CD14-positive monocyte (primary cell): ENCODE data around the gene RAI1. TPM values are rescaled to one million over a fixed set of nuclear protein-coding genes. Genes with fewer than 3 reads are reported as not detected.

ENCODE experiments used
- DNase-seq, 3 donors: peaks; one replicate each; pipeline ENCODE4 v3.0.0-alpha.2; 2011 to 2022
- H2AFZ ChIP-seq: 2 replicates; pipeline ENCODE4 v1.6.0; 2012; ENCODE audit warnings: mild to moderate bottlenecking, low read depth, low read length, inconsistent platforms; ENCODE audit not compliant: insufficient read depth, poor library complexity, severe bottlenecking
- H3K27ac ChIP-seq, 2 donors: 1 replicate in 1 of 2; 2 replicates in 1 of 2; pipeline ENCODE4 v1.5.1; 2012 to 2013; ENCODE audit warnings: low read length in 2 of 2, control low read depth in 1 of 2, inconsistent platforms in 1 of 2, low read depth in 1 of 2, mild to moderate bottlenecking in 1 of 2
- H3K27me3 ChIP-seq, 2 donors: one replicate each; pipeline versions ENCODE4 v1.6.0 to v1.6.1; 2011 to 2013; ENCODE audit warnings: low read length in 2 of 2; ENCODE audit not compliant: control insufficient read depth in 2 of 2, insufficient read depth in 2 of 2
- H3K36me3 ChIP-seq, 2 donors: replicated peaks in 1 of 2; 1 replicate in 1 of 2; 2 replicates in 1 of 2; pipeline versions ENCODE4 v1.5.1 to v1.6.1; 2012 to 2013; ENCODE audit warnings: low read length in 2 of 2, control low read depth in 1 of 2, inconsistent platforms in 1 of 2, mild to moderate bottlenecking in 1 of 2; ENCODE audit not compliant: insufficient read depth in 2 of 2, control insufficient read depth in 1 of 2
- H3K4me1 ChIP-seq, 2 donors: 1 replicate in 1 of 2; 2 replicates in 1 of 2; pipeline versions ENCODE4 v1.5.1 to v1.6.1; 2012 to 2013; ENCODE audit warnings: low read length in 2 of 2, control low read depth in 1 of 2, inconsistent platforms in 1 of 2, mild to moderate bottlenecking in 1 of 2, moderate library complexity in 1 of 2; ENCODE audit not compliant: insufficient read depth in 2 of 2, control insufficient read depth in 1 of 2
- H3K4me2 ChIP-seq: replicated peaks from 2 replicates; pipeline ENCODE3; 2012; ENCODE audit warnings: low read length, moderate library complexity, mild to moderate bottlenecking; ENCODE audit not compliant: poor library complexity, severe bottlenecking; ENCODE audit errors: extremely low read depth
- H3K4me3 ChIP-seq, 3 experiments: fragments of 200-600 bp in 1 of 3; sonication (generic) in 1 of 3; replicated peaks in 1 of 3; 1 replicate in 2 of 3; 2 replicates in 1 of 3; pipeline ENCODE4 v1.5.1; 2011 to 2013; ENCODE audit warnings: low read length in 3 of 3, mild to moderate bottlenecking in 3 of 3, control low read depth in 2 of 3, low read depth in 2 of 3, inconsistent platforms in 1 of 3, moderate library complexity in 1 of 3
- H3K79me2 ChIP-seq: 2 replicates; pipeline ENCODE4 v1.6.0; 2012; ENCODE audit warnings: mild to moderate bottlenecking, control low read depth, inconsistent platforms, low read length, moderate library complexity; ENCODE audit not compliant: insufficient read depth
- H3K9ac ChIP-seq: 2 replicates; pipeline ENCODE4 v1.6.0; 2017; ENCODE audit warnings: low read length, mild to moderate bottlenecking; ENCODE audit not compliant: insufficient read depth, poor library complexity, severe bottlenecking
- H3K9me3 ChIP-seq, 2 donors: replicated peaks in 1 of 2; 1 replicate in 1 of 2; 2 replicates in 1 of 2; pipeline versions ENCODE4 v1.5.1 to v1.6.1; 2012 to 2013; ENCODE audit warnings: low read length in 2 of 2, control low read depth in 1 of 2; ENCODE audit not compliant: control insufficient read depth in 1 of 2, insufficient read depth in 1 of 2
- H4K20me1 ChIP-seq: 2 replicates; pipeline ENCODE4 v1.6.0; 2012; ENCODE audit warnings: mild to moderate bottlenecking, low read length, control low read depth, moderate library complexity; ENCODE audit not compliant: insufficient read depth
- H3K27ac Mint-ChIP-seq, 7 donors: one replicate each; pipeline ENCODE4 v1.8.0; 2020; ENCODE audit warnings: mild to moderate bottlenecking in 7 of 7, mixed read lengths in 7 of 7, moderate library complexity in 6 of 7, inconsistent platforms in 2 of 7
- H3K27me3 Mint-ChIP-seq, 3 donors: one replicate each; pipeline ENCODE4 v1.8.0; 2021 to 2022; ENCODE audit warnings: low read depth in 3 of 3, mild to moderate bottlenecking in 3 of 3, mixed read lengths in 3 of 3, moderate library complexity in 3 of 3, inconsistent platforms in 1 of 3
- H3K36me3 Mint-ChIP-seq, 2 donors: one replicate each; pipeline ENCODE4 v1.8.0; 2020; ENCODE audit warnings: mixed read lengths in 2 of 2, inconsistent platforms in 1 of 2, mild to moderate bottlenecking in 1 of 2
- H3K4me1 Mint-ChIP-seq: one replicate; pipeline ENCODE4 v1.8.0; 2020; ENCODE audit warnings: mild to moderate bottlenecking, mixed read lengths
- H3K4me3 Mint-ChIP-seq, 2 donors: one replicate each; pipeline ENCODE4 v1.8.0; 2020; ENCODE audit warnings: mild to moderate bottlenecking in 2 of 2, mixed read lengths in 2 of 2, moderate library complexity in 1 of 2
- H3K9me3 Mint-ChIP-seq, 7 donors: one replicate each; pipeline ENCODE4 v1.8.0; 2020 to 2022; ENCODE audit warnings: mixed read lengths in 7 of 7, mild to moderate bottlenecking in 6 of 7, moderate library complexity in 6 of 7, inconsistent platforms in 2 of 7
- WGBS: methylation state at CpG from one replicate; pipeline ENCODE4 v1.1.5; 2013; ENCODE audit warnings: missing lambda C conversion rate; ENCODE audit not compliant: insufficient coverage; 5-methylcytosine and 5-hydroxymethylcytosine counted together
- intact Hi-C, 2 donors: fragments of 100-400 bp; cut with micrococcal nuclease; formaldehyde crosslinking; loops; one replicate each; pipeline versions ENCODE4 v1.15.0 to v1.15.1; 2023
- polyA plus RNA-seq, 3 donors: library from polyadenylated mRNA; depleted of rRNA in 1 of 3; unstranded in 2 of 3; stranded (reverse) in 1 of 3; fragments of 300-500 nt in 2 of 3; fragments of >200 nt in 1 of 3; fragmentation: Illumina TruSeq in 2 of 3; gene quantifications; 1 replicate in 2 of 3; 2 replicates in 1 of 3; pipeline ENCODE4 v1.2.3, GENCODE V29; 2012 to 2021
- TF ChIP-seq, protein P1 (sequence below): fragments of 200-600 bp; IDR thresholded peaks from one replicate; pipeline ENCODE4 v1.8.0; 2022; ENCODE audit warnings: antibody characterized with exemption, mild to moderate bottlenecking

The RAI1 gene
- polyA plus RNA-seq, 3 donors, result 0.89 to 4.4 (median 1.5) TPM

DNA sequence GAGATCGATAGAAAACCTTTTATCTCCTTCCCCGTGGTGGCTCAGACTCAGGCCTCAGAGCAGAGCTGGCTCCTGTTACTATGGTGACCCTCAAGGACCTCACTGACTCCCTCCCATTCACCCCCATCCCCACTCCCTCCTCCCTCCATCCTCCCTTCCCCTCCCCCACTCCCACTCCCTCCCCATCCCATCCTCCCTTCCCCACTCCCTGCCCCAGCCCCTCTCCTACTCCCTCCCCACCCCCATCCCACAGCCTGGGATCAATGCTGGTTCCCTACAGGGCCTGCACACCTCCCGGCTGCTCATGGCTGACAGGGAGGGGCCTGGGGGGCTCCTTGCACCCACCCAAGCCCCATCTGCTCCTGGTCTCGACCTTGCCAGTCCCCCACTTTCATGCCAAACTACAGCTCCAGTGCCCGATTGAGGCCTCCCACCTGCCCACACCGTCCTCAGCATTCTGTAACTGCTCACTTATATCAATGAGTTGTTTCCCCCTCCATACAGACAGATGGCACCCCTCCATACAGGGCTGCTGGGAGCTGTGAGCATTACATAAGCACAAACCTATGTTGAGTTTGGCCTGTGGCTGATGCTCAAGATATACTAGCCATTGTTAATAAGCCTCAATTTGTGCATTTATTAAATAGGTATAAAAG, 11.6 kb upstream of the RAI1 start:
- Histone ChIP-seq H2AFZ (no peak overlapping the region), H3K27ac (no peak overlapping the region), H3K27me3 (no peaks in the 10 kb centered on the region), H3K9me3 (no peaks in the 10 kb centered on the region), H3K4me3 (no peak overlapping the region), H3K36me3 (no peaks in the 10 kb centered on the region), H4K20me1 (no peaks in the 10 kb centered on the region), H3K79me2 (no peaks in the 10 kb centered on the region), H3K9ac (no peak overlapping the region), H3K4me1 (peaks cover 18 to 21% of the 10 kb centered on the region in 2 donors), H3K4me2 (no peak overlapping the region)
- Mint-ChIP-seq H3K27ac (no peak overlapping the region), H3K4me3 (no peak overlapping the region), H3K36me3 (no peaks in the 10 kb centered on the region), H3K27me3 (peaks cover 0 to 11% (median 6%) of the 10 kb centered on the region in 3 donors), H3K4me1 (peaks cover 21% of the 10 kb centered on the region), H3K9me3 (peaks cover 0 to 3% (median 0%) of the 10 kb centered on the region in 7 donors)
- TF ChIP-seq, protein P1, sequence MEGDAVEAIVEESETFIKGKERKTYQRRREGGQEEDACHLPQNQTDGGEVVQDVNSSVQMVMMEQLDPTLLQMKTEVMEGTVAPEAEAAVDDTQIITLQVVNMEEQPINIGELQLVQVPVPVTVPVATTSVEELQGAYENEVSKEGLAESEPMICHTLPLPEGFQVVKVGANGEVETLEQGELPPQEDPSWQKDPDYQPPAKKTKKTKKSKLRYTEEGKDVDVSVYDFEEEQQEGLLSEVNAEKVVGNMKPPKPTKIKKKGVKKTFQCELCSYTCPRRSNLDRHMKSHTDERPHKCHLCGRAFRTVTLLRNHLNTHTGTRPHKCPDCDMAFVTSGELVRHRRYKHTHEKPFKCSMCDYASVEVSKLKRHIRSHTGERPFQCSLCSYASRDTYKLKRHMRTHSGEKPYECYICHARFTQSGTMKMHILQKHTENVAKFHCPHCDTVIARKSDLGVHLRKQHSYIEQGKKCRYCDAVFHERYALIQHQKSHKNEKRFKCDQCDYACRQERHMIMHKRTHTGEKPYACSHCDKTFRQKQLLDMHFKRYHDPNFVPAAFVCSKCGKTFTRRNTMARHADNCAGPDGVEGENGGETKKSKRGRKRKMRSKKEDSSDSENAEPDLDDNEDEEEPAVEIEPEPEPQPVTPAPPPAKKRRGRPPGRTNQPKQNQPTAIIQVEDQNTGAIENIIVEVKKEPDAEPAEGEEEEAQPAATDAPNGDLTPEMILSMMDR, result no peak
- intact Hi-C loops, result no loop called here
- DNase-seq, result no peak
- WGBS, result 77% methylated on average over 5 of the region's 6 CpGs

DNA sequence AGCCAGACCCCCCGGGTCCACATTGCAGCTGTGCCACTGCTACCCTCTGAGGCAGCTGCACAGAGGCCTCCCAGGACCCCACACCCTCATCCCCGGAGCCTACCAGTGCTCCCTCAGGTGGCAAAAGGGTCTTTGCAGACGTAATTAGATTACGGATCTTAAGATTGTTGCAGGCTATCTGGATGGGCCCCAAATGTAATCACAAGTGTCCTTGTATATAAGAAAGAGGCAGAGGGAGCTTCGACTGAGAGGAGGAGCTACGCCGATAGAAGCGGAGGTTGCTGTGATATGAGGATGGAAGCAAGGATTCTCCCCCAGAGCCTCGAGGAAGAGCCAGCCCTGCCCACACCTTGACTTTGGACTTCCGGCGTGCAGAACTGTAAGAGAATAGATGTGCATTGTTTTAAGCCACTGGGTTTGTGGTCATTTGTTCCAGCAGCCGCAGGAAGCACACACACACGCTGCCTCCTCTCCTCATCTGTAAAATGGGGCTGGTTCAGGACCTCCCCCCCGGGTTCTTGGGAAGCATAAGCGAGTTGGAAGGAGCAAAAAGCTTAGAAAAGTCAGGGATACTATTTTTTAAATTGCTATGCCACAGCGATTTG, 10.5 kb upstream of the RAI1 start:
- no peaks in the 10 kb centered on the region for H3K36me3 Mint-ChIP-seq
- H3K27me3 Mint-ChIP-seq, result peaks cover 0 to 12% (median 8%) of the 10 kb centered on the region in 3 donors
- peak overlapping the region in 2 of 7 donors; percentile 7 to 62 for H3K27ac Mint-ChIP-seq
- Histone ChIP-seq H3K36me3 (no peaks in the 10 kb centered on the region), H3K4me1 (peaks cover 18 to 21% of the 10 kb centered on the region in 2 donors), H3K4me3 (no peak overlapping the region), H4K20me1 (no peaks in the 10 kb centered on the region), H3K4me2 (no peak overlapping the region), H3K79me2 (no peaks in the 10 kb centered on the region), H3K27ac (no peak overlapping the region), H3K9ac (no peak overlapping the region), H2AFZ (no peak overlapping the region), H3K27me3 (no peaks in the 10 kb centered on the region), H3K9me3 (no peaks in the 10 kb centered on the region)
- no peak for DNase-seq
- H3K9me3 Mint-ChIP-seq, result peaks cover 0 to 3% (median 0%) of the 10 kb centered on the region in 7 donors
- H3K4me1 Mint-ChIP-seq, result peaks cover 21% of the 10 kb centered on the region
- 94% methylated on average over 6 of the region's 16 CpGs for WGBS
- TF ChIP-seq, protein P1, result no peak
- H3K4me3 Mint-ChIP-seq, result no peak overlapping the region
- intact Hi-C loops, result no loop called here
